ENCODE data around the gene BEGAIN.

The BEGAIN gene

GRCh38 chr14:100567009-100567876, 20.0 kb downstream of the BEGAIN start:
- no peak for DNase-seq

GRCh38 chr14:100566586-100566985, 20.6 kb downstream of the BEGAIN start:
- no peak for DNase-seq

GRCh38 chr14:100566119-100566518, 21.1 kb downstream of the BEGAIN start:
- DNase-seq: peak in 1 of 2 experiments; percentile 50

- no peak for DNase-seq
These were observed 21.6 kb downstream of the BEGAIN start for GRCh38 chr14:100565650-100566049.

GRCh38 chr14:100564512-100564911, 22.7 kb downstream of the BEGAIN start:
- no peak for DNase-seq

- DNase-seq: no peak
These were observed 24.5 kb downstream of the BEGAIN start for GRCh38 chr14:100562751-100563150.

GRCh38 chr14:100561005-100561404, 26.2 kb downstream of the BEGAIN start:
- no peak for DNase-seq

- no peak for DNase-seq
These were observed 26.7 kb downstream of the BEGAIN start for GRCh38 chr14:100560471-100560870.

GRCh38 chr14:100559455-100559854, 27.8 kb downstream of the BEGAIN start:
- no peak for DNase-seq

GRCh38 chr14:100558966-100559365, 28.3 kb downstream of the BEGAIN start:
- DNase-seq: no peak

- DNase-seq: no peak
These were observed 29.0 kb downstream of the BEGAIN start for GRCh38 chr14:100558226-100558625.

- no peak for DNase-seq
These were observed 29.6 kb downstream of the BEGAIN start for GRCh38 chr14:100557658-100558057.

- DNase-seq: no peak
These were observed 30.2 kb downstream of the BEGAIN start for GRCh38 chr14:100556936-100557505.

GRCh38 chr14:100556140-100556475, 31.1 kb downstream of the BEGAIN start:
- no peak for DNase-seq

- DNase-seq: no peak
These were observed 31.6 kb downstream of the BEGAIN start for GRCh38 chr14:100555436-100556139.

GRCh38 chr14:100554696-100555320, 32.4 kb downstream of the BEGAIN start:
- no peak for DNase-seq

GRCh38 chr14:100554082-100554677, 33.0 kb downstream of the BEGAIN start:
- no peak for DNase-seq

GRCh38 chr14:100553471-100553870, 33.7 kb downstream of the BEGAIN start:
- DNase-seq: no peak

- peak in 1 of 2 experiments; percentile 16 for DNase-seq
These were observed 34.6 kb downstream of the BEGAIN start for GRCh38 chr14:100552524-100553125.

- no peak for DNase-seq
These were observed 36.2 kb downstream of the BEGAIN start for GRCh38 chr14:100551056-100551455.

- DNase-seq: no peak
These were observed 37.2 kb downstream of the BEGAIN start for GRCh38 chr14:100549834-100550625.

- DNase-seq: no peak
These were observed 38.3 kb downstream of the BEGAIN start for GRCh38 chr14:100548939-100549338.
